Spleen (tissue), 7 donors: ENCODE data around the gene NKAIN2.

ENCODE experiments used
- CTCF ChIP-seq, 11 experiments: fragments of 200-600 bp in 7 of 11; fragments of 450-650 bp in 4 of 11; sonication (generic) in 4 of 11; IDR thresholded peaks in 8 of 11; conservative IDR thresholded peaks in 3 of 11; 1 replicate in 7 of 11; 2 replicates in 4 of 11; pipeline versions ENCODE4 v1.4.0 to v1.8.0; 2016 to 2021; ENCODE audit warnings: antibody characterized with exemption in 11 of 11, inconsistent platforms in 4 of 11, mild to moderate bottlenecking in 1 of 11
- POLR2A ChIP-seq, 3 donors: fragments of 450-650 bp; IDR thresholded peaks; one replicate each; pipeline ENCODE4 v1.5.1; 2017; ENCODE audit warnings: antibody characterized with exemption in 3 of 3, mild to moderate bottlenecking in 1 of 3
- POLR2AphosphoS5 ChIP-seq, 3 donors: sonication (generic); formaldehyde crosslinking; IDR thresholded peaks; one replicate each; pipeline ENCODE4 v1.5.1; 2017; ENCODE audit warnings: antibody characterized with exemption in 3 of 3
- donor health status: DM: no; HTN: no; CAD: no; lungs with moderate emphysema.
- donor health status: DM: no; HTN: no; CAD: no.
- donor health status: DM: no; HTN: no; CAD: no.

GRCh38 chr6:124269733-124270132 lies 466.1 kb downstream of the NKAIN2 start:
- no peak for TF ChIP-seq CTCF (IDR thresholded peaks at IDR 0.05 in 8 of 11, conservative IDR thresholded peaks at IDR 0.05 in 3 of 11)
- TF ChIP-seq POLR2A (IDR thresholded peaks at IDR 0.05) = no peak
- no peak for TF ChIP-seq POLR2AphosphoS5 (IDR thresholded peaks at IDR 0.05)
